Neutrophil (primary cell): ENCODE measurements around the gene AMOTL1.

Source experiments
- H3K27ac ChIP-seq: fragments of 200-600 bp; sonication (generic); 2 replicates; pipeline ENCODE4 v1.5.1; 2016; ENCODE audit warnings: mild to moderate bottlenecking, moderate library complexity
- H3K27me3 ChIP-seq: fragments of 200-600 bp; sonication (generic); 2 replicates; pipeline ENCODE4 v1.6.0; 2016; ENCODE audit warnings: mild to moderate bottlenecking
- H3K36me3 ChIP-seq: fragments of 200-600 bp; sonication (generic); 2 replicates; pipeline ENCODE4 v1.5.1; 2017
- H3K4me1 ChIP-seq, 2 experiments: fragments of 200-600 bp in 1 of 2; sonication (generic) in 1 of 2; 1 replicate in 1 of 2; 2 replicates in 1 of 2; pipeline versions ENCODE4 v1.5.1 to v1.6.1; 2013 to 2016; ENCODE audit warnings: low read depth in 1 of 2, low read length in 1 of 2, mild to moderate bottlenecking in 1 of 2, moderate library complexity in 1 of 2; ENCODE audit not compliant: control insufficient read depth in 1 of 2, insufficient read depth in 1 of 2
- H3K4me3 ChIP-seq, 2 experiments: fragments of 200-600 bp in 1 of 2; sonication (generic) in 1 of 2; 1 replicate in 1 of 2; 2 replicates in 1 of 2; pipeline ENCODE4 v1.5.1; 2013 to 2016; ENCODE audit warnings: low read depth in 1 of 2, low read length in 1 of 2, mild to moderate bottlenecking in 1 of 2, moderate library complexity in 1 of 2
- H3K9me3 ChIP-seq: fragments of 200-600 bp; sonication (generic); 2 replicates; pipeline ENCODE4 v1.5.1; 2016
- CTCF ChIP-seq: fragments of 200-600 bp; sonication (generic); IDR thresholded peaks from 2 replicates; pipeline ENCODE4 v1.5.1; 2016; ENCODE audit warnings: antibody characterized with exemption

The AMOTL1 gene

GRCh38 chr11:94920311-94920710, 152.2 kb downstream of the AMOTL1 start:
- no peak for TF ChIP-seq CTCF
- Histone ChIP-seq H3K27me3 (no peaks in the 10 kb centered on the region), H3K36me3 (no peaks in the 10 kb centered on the region), H3K4me3 (no peak overlapping the region), H3K9me3 (no peaks in the 10 kb centered on the region), H3K4me1 (no peaks in the 10 kb centered on the region), H3K27ac (no peak overlapping the region)

GRCh38 chr11:94922321-94923003, 154.3 kb downstream of the AMOTL1 start:
- H3K27ac ChIP-seq = no peak overlapping the region
- no peaks in the 10 kb centered on the region for H3K27me3 ChIP-seq
- H3K4me1 ChIP-seq = no peaks in the 10 kb centered on the region
- H3K36me3 ChIP-seq = no peaks in the 10 kb centered on the region
- H3K4me3 ChIP-seq = no peak overlapping the region
- no peaks in the 10 kb centered on the region for H3K9me3 ChIP-seq
- TF ChIP-seq CTCF = no peak

GRCh38 chr11:94923004-94923334, 154.8 kb downstream of the AMOTL1 start:
- TF ChIP-seq CTCF = no peak
- no peaks in the 10 kb centered on the region for H3K27me3 ChIP-seq
- no peaks in the 10 kb centered on the region for H3K9me3 ChIP-seq
- no peak overlapping the region for H3K27ac ChIP-seq
- no peak overlapping the region for H3K4me3 ChIP-seq
- H3K36me3 ChIP-seq = no peaks in the 10 kb centered on the region
- no peaks in the 10 kb centered on the region for H3K4me1 ChIP-seq

- no peaks in the 10 kb centered on the region for H3K4me1 ChIP-seq
- no peak for TF ChIP-seq CTCF
- no peak overlapping the region for H3K27ac ChIP-seq
- no peak overlapping the region for H3K4me3 ChIP-seq
- H3K27me3 ChIP-seq = no peaks in the 10 kb centered on the region
- H3K36me3 ChIP-seq = no peaks in the 10 kb centered on the region
- H3K9me3 ChIP-seq = no peaks in the 10 kb centered on the region
Measured at GRCh38 chr11:94924171-94924572, 156.0 kb downstream of the AMOTL1 start.

- Histone ChIP-seq H3K9me3 (no peaks in the 10 kb centered on the region), H3K27me3 (no peaks in the 10 kb centered on the region), H3K4me3 (no peak overlapping the region), H3K27ac (no peak overlapping the region), H3K4me1 (no peaks in the 10 kb centered on the region), H3K36me3 (no peaks in the 10 kb centered on the region)
- TF ChIP-seq CTCF = no peak
Measured at GRCh38 chr11:94924612-94925011, 156.5 kb downstream of the AMOTL1 start.
